HG03432 (cell line): ENCODE data around the gene R3HDM4.
A peak's percentile ranks its signal among the peaks of the same experiment; 100 is the strongest.
"Not testable (repeated sequence)": the region's sequence is repeated elsewhere in the genome, so short reads cannot be mapped to it uniquely, and the experiment has no call there.

Experiments
- ATAC-seq: cut with Tn5 transposase; IDR thresholded peaks from one replicate; pipeline ENCODE4 v1.9.1; 2021; ENCODE audit warnings: mild to moderate bottlenecking, moderate library complexity; ENCODE audit not compliant: unreplicated experiment

The R3HDM4 gene

DNA sequence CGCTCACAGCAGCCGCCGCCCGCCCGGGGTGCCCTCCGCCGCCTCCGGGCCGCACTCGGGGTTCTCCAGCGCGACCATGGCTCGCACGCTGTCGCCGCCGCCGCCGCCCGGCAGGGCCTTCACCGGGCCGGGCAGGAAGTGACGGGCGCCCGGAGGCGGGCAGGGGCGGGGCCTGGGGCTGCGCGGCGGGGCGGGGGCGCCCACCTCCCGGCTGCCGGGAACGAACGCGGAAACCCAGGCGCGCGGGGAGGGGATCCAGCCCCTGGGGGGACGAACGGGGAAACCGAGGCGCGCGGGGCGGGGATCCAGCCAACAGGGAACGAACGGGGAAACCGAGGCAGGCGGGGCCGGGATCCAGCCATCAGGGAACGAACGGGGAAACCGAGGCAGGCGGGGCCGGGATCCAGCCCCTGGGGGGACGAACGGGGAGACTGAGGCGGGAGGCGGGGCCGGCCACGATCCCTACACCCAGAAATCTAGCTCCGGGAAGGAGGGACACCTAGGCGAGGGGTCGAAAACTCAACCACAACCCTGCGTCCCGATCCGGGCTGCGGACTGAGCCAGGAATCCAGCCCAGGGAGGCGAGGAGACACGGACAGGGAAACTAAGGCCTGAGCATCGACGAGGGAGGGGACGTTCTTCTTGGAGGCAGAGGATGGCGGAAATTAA, at the start of gene R3HDM4:
Gene R3HDM4 (minus strand): TSS at position 140 of the 669 bp plus-strand sequence. CDS start 62 bp downstream, at position 78.
- ATAC-seq, result peak; percentile 60

DNA sequence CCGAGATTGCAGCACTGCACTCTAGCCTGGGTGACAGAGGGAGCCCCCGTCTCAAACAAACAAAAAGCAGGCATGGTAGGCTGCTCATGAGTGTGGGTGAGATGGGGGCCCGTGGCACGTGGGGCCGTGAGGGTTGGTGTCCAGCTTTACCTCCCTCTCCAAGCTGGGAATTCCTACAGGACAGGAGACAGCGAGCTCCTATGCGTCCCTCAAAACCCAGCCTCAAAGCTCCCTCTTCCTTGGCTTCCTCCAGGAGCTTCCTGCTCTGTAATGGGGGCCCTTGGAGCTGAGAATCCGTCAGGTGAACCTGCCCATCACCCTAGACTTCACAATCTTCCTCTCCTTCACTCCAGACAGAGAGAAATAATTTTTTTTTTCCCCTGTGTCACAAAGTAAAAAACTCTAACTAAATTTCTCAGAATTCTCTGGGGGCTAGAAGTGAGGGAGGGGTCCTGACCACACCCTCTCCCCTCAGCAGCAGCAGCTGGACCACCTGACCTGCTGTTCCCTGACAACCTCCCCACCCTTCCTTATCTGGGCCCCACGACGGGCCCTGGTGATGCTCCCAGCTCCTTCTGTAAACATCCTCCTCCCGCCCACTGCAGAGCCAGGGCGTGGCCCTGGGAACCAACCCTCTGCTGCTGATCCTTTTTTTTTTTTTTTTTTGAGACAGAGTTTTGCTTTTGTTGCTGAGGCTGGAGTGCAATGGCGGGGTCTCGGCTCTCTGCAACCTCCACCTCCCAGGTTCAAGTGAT, 49.0 kb upstream of the R3HDM4 start:
- ATAC-seq, result no peak

DNA sequence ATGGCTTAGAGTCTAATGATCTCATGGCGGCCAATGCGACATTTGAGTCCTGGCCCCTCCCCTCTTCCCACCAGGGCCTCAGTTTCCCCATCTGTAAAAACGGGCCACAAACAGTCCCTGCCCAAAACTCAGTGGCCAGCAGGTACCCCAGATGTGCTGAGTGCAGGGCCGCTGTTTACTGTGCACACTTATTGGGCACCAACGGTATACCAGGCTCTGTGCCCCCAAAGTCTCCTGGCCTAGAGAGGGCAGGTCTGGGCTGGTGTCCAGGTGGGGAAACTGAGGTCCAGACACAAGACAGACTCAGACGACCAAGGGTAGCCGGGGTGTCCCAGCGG, 47.6 kb upstream of the R3HDM4 start:
- no peak for ATAC-seq

DNA sequence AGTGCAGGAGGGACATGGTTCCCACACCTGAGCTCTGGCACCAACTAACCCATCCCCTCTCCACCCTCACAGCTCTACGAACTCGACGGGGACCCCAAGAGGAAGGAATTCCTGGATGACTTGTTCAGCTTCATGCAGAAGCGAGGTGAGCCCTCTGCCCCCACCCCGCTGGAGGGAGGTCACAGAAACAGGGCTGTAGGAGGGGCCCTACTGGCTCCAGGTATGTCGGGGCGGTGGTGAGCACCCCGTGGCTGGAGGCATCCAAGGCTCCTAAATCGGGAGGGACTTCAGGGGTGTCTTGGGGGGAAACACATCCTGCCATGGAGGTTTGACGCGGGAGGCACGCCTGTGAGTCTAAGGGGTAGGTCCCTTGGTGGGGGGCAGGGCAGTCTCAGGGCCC, 47.0 kb upstream of the R3HDM4 start:
- ATAC-seq, result no peak

DNA sequence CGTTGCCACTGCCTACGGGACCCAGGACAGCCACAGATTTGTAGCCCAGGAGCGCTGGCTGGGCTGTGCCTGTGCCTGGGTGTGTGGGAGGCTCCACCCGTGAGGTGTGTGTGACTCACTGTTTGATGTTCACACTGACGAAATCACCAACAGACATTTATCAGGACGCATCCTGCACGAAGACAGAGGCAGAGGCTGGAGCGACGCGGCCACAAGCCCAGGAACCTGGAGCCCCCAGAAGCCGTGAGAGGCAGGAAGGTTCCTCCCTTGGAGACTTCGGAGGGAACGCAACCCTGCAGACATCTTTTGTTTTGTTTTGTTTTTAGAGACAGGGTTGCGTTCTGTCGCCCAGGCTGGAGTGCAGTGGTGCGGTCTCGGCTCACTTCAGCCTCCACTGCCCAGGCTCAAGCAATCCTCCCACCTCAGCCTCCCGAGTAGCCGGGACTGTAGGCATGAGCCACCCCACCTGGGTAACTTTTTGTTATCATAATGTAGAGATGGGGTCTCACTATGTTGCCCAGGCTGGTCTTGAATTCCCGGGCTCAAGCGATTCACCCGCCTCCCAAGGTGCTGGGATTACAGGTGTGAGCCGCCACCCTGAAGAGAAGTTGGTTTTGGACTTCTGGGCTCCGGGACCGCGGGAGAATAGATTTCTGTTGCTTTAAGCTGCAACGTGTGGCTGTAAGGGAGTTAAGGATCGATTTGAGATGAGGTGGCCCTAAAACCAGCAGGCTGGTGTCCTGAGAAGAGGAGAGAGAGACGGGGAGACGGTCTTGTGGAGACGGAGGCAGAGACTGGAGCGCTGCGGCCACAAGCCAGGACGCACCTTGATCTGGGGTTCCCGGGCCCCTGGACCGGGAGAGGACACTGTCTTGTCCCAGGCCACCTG, 46.2 kb upstream of the R3HDM4 start:
- no peak for ATAC-seq

DNA sequence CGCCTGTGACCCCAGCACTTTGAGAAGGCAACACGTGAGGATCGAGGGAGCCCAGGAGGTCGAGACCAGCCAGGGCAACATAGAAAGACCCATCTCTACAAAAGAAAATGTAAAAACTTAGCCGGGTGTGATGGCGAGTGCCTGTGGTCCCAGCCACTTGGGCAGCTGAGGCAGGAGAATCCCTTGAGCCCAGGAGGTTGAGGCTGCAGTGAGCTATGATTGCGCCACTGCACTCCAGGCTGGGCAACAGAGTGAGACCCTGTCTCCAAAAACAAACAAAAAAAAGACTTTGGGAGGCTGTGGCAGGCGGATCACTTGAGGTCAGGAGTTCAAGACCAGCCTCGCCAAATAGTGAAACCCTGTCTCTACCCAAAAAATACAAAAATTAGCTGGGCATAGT, 44.6 kb upstream of the R3HDM4 start:
- not testable (repeated sequence) for ATAC-seq

DNA sequence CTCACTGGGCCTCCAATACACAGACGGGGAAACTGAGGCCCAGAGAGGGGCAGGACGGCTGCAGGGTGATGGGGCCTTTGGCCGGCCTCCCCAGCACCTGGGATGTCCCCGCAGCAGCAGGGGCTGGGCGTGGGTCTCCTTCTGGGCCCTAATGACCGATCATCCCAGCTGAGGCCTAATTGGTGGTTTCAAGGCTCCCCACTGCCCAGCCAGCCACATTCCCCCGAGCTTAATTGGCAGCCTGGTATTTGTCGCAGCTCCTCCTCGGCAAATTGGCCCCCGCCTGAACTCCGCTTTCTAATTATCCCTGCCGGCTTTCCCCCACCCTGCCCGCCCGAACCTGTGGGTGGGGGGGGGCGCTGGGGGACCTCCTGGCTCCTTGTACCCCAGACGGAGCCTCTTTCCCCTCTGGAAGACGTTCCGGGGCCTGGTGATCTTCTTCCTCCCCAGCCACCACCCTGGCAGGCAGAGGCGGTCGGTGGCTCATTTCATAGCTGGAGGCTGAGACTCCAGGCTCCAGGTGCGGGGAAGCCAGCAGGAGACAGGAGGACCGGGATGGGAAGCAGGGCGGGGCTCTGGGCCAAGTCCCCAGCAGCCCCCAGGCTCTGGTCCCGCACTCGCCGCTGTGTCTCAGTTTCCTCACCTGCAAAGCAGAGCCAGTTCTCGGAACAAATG, 43.9 kb upstream of the R3HDM4 start:
- ATAC-seq, result no peak

DNA sequence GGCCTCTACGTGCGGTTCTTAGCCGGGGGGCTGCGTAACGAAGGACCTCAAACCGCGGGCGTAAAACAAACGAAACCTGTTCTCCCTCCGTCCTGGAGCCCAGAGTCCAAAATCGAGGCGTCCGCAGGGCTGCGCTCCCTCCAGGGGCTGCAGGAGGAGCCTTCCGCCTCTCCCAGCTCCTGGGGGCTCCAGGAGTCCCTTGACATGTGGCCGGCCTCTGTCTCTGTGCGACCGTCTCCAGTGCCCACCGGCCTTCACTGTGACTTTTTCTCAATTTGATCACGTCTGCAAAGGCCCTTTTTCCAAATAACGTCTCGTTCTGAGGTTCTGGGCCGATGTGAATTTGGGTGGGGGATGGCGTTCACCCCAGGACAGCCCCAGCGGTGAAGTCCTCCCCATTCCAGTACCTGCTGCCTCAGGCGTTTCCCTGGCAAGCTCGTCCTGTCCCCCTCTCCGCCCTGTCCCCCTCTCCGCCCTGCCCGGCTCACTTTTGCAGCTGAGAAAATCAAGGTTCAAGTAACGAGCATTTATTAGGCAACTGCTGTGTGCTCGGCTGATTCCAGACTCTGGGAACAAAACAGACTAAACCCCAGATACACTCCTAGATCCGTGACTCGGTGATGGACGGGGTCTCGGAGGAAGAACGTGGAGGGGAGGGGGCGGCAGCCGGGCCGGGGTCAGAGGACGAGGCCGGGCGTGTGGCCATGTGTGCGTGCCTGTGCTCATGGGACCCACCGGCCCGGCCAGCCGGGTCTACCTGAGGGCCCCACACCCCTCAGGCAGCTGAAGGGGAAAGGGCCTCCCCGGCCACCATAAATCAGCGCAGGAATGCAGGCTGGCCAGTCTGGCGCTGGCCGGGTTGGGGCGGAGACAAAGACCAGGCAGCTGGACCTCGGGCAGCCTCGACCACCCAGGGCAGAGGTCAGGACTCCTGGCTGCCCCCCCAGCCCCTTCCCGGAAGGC, 43.1 kb upstream of the R3HDM4 start:
- no peak for ATAC-seq

DNA sequence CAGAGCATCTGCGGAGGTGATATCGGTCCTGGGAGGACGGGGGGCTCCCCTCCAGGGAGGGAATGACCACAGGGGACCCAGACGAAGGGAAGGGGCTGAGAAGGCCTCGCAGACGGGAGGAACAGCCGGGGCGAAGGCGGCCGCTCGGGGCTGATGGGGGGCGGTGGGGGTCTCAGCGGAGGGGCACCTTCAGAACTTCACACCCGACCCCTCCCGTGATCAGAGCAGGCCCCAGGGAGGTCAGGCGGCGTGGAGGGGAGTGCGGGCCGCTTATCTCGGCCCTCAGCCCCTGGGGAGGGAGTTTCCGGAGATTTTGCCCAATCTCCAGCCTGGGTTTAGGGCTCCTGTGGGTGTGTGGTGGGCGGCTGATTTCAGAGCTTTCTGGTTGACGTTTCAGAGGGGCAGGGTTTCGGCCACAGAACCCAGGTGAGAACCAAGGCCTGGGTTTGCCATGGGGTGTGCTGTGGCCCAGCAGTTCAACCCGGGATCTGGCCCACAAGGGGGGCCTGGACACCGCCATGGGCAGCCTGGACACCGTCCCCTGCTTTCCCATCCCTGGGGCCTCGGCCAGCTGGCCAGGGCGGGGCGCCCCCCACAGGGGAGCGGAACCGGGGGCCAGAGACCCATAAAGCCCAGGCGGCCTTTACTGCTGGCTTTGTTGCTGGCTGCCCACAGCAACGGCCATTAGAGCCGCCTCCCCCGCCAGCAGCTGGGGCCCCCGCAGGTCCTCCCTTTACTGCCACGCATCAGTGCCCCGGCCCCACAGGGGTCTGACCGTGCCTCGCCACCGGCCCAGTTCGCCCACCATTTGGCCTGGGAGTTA, 41.9 kb upstream of the R3HDM4 start:
- peak; percentile 56 for ATAC-seq

DNA sequence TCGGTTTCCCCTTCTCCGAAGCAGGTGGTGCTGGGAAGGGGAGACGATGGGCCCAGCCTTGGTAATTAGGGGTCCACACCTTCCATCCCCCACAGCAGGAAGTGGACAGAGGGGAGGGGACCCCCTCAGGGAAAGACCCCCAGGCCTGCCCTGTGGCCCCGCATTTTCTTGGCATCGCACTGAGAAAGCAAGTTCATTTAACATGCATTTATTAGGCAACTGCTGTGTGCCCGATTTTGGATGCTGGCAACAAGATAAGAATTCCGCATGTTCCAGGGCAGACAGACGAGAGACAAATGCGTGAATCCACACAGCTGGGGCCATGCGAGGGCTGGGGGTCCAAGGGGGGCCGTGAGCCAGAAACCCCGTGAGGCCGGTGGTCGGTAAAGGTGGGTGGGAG, 41.3 kb upstream of the R3HDM4 start:
- no peak for ATAC-seq

DNA sequence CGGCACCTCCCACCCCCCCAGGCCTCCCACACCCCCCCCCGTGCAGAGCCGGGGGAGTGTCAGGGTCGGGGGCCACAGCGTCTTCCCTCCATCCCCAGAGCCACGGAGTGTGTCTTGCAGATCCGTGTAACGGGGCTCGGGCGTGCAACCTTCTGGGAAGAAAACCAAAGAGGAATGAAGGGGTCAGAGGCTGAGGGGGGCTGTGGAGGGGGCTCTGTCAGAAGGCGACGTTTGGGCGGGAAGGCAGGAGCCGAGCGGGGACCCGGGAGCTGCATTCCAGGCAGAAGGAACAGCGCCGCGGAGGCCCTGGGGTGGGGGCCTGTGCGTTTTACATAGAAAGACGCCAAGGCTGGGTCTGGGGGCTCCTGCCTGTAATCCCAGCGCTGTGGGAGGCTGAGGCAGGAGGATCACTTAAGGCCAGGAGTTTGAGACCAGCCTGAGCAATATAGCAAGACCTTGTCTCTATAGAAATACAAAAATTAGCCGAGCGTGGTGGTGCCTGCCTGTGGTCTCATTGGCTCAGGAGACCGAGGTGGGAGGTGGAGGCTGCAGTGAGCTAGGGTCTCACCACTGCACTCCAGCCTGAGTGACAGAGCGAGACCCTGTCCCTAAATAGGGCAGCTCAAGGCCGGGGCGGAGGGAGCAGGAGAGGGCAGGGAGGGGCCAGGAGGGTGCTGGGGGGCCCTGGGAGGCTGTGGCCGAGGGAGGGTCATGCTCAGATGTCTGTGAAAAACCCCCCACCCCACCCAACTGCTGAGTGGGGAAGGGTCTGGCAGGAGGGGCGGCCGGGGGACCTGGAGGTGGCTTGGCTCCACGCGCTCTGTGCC, 40.6 kb upstream of the R3HDM4 start:
- no peak for ATAC-seq

DNA sequence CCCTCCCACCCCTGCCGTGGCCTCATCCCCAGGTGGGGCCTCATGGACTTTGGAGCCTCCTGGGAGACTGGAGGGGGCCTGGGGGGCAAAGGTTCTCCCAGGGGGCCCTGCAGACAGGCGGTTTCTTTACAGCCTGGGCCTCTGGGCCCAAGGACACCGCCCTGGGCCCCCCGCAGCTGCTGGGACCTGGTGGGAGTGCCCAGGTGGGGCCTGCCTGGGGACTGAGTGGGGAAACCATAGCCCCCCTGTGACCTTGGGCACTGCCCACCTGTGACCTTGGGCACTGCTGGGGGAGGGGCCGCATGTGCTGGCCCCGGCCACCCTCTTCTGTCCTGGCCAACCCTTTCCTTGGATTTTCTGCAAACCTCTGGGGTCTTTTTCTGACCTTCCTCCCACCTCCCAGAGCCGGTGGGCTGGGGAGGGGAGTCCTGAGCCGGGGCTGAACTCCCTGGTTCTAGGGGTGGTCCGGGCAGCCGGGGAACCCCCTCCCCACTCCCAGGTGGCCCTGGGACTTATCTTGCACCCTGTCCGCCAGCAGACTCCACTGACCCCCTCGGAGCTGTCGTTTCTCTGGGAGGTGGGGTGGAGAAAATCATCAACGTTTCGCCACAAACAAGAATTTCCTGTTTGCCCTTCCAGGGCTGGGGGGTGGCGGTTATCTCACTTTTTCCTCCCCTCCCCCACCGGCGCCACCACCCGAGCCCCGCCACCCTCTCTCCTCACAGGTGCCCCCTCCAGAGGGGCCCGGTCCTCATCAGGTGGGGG, 39.8 kb upstream of the R3HDM4 start:
- no peak for ATAC-seq

DNA sequence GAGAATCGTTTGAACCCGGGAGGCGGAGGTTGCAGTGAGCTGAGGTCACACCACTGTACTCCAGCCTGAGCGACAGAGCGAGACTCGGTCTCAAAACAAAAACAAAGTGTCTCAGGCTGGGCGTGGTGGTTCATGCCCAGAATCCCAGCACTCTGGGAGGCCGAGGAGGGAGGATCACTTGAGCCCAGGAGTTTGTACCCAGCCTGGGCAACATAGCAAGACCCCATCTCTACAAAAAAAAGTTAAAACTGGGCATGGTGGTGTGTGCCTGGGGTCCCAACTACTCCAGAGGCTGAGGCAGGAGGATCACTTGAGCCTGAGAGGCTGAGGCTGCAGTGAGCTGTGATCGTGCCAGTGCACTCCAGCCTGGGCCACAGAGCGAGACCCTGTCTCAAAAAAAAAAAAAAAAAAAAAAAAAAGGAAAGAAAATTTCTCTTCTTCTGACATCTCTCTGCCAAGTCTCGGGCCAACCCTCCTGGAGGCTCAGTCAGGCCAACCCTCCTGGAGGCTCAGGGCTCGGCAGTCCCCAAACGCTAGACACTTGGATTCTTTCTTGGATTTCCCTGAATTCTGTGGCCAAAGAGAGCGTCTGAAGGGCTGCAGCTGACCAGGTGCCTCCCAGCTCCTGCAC, 39.1 kb upstream of the R3HDM4 start:
- ATAC-seq, result no peak

DNA sequence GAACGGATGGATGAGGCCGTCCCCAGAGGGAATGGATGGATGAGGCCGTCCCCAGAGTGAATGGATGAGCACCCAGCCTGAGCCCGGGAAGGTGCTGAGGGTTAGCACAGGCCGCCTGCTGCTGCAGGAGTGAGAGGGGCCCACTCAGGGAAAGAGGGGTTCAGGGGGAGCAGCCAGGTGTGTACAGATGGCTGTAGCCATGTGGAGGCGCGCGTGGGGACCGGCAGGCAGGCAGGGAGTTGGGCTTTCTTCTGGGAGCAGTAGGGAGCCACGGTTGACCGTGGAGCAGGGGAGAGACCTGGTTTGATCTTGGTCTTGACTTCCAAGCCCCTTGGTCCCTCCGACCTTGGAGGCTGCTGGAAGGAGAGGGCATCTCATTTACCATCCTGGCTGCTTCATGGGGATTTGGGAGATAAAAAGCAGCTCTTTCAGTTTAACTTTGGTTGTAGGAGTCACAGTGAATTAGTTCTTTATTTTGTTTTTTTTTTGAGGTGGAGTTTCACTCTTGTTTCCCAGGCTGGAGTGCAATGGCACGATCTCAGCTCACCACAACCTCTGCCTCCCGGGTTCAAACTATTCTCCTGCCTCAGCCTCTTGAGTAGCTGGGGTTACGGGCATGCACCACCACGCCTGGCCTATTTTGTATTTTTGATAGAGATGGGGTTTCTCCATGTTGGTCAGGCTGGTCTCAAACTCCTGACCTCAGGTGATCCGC, 37.5 kb upstream of the R3HDM4 start:
- no peak for ATAC-seq

DNA sequence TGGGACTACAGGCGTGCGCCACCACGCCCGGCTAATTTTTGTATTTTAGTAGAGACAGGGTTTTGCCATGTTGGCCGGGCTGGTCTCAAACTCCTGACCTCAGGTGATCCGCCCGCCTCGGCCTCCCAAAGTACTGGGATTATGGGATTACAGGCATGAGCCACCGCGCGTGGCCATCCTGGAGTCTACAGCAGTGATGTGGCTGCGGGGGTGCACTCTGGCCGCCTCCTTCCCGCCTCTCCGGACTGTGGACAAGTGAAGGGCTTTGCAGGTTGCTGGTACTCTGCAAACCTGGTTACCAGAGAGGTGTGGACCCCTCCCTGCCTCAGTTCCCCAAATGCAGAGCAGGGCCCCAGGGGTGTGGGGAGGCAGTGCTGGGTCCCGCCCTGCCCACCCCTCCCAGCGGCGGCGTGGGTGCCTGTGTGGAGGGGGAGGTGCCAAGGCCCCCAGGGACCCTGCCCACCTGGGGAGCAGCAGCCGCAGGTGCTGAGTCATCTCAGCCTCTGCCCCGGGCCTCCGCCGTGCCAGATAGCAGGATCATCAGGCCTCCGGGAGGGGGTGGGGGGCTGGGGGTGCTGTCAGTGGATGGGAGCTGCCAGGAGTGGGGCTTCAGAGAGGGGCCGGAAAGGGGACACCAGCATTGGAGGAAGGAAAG, 36.0 kb upstream of the R3HDM4 start:
- ATAC-seq, result no peak
